GM04503 (cell line): Measurements from ENCODE around the gene HID1.
"Not testable (repeated sequence)": the region's sequence is repeated elsewhere in the genome, so short reads cannot be mapped to it uniquely, and the experiment has no call there.

Experiments
- DNase-seq: peaks from one replicate; pipeline ENCODE4 v3.0.0-alpha.2; 2012; ENCODE audit warnings: low read depth

Gene HID1

DNA sequence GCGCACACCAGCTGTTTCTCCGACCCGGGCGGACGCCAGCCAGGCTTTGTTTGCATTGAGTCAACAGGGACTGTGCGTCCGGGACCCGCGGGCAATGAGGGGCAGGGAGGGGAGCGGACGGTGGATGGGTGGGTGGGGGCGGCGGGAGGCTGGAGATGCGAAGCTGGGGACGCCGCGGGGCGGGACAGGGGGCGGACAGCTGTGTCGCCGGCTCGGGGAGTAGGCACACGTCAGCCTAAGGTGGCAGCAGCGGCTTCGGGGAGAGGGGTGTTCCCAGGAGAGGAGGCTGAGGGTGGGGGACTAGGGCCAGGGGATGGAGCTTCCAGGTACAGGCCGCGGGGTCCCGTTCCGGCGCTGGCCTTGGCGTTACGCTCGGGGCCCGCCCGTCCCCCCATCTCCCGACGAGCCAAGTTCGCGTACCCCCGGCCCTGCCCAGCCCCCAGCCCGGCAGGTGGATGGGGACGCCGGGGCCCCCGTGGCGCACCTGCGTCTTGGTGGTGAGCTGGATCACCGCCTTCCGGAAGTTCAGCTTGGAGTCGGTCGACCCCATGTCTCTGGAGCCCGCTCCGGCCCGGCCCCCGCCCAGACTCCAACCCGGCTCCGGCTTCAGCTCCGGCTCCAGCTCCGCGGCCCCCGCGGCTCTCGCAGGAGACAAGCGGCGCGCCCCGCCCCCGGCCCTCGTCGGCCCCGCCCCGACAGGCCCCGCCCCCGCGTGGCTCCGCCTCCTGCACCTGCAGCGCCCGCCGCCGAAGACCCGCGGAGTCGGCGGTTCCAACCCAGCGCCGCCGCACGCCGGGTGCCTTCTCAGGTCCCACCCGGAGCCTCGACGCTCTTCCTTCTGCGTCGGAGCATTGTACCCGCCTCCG lies at the start of gene HID1:
TSS of gene HID1 (minus strand) at position 653 of the 866 bp plus-strand sequence. CDS start at position 550, 103 bp downstream.
- no peak for DNase-seq

DNA sequence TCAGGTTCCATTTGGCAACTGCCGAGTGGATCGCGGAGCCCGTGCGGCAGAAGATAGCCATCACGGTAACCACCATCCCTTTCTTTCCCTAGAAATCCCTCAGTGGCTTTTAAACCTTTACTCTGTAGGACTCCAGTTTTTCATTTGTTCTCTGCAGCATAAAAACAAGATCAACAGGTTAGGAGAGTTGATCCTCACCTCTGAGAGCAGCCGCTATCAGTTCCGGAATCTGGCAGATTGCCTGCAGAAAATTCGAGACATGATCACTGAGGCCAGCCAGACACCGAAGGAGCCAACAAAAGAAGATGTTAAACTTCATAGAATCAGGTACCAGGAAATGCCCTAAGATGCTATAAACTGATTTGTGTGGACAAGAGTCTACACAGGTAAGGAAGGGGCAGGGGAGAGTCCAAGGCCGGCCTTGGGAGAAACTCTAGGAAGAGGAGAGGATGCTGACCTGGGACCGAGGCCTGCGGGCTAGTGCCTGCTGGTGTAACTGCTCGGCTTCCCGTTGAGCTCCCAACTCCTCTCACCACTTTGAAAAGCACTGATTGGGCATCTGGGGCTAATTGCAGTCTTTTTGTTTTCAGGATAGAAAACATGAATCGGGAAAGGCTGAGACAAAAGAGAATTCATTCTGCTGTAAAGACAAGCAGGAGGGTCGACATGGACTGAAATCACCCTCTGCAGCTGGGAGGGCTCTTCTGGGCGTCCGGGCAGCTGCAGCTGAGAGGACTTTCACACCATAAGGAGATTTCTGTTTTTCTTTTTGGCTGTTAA lies 48.0 kb upstream of the HID1 start:
- DNase-seq = no peak

DNA sequence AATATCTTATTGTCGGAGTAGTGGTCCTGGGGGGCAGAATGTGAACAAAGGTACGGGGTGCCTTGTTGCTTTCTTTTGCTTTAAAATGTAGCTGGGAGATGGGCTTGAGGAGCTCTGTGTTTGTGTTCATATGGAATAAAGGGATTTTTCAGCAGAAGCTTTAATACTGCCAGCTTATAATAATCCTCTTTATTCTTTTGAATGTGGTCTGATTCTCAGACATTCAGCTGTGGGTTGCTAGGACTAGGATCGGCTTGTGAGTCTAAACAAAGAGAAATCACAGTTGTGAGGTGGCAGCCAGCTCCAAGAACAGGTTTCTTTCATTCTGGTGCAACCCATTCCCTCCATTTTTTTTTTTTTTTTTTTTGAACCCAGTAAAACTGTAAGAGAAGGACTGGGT lies 47.2 kb upstream of the HID1 start:
- no peak for DNase-seq

GRCh38 chr17:75019146-75019545 lies 46.6 kb upstream of the HID1 start:
- DNase-seq = no peak

- DNase-seq = no peak
Measured at GRCh38 chr17:75013092-75013559, 40.6 kb upstream of the HID1 start.

DNA sequence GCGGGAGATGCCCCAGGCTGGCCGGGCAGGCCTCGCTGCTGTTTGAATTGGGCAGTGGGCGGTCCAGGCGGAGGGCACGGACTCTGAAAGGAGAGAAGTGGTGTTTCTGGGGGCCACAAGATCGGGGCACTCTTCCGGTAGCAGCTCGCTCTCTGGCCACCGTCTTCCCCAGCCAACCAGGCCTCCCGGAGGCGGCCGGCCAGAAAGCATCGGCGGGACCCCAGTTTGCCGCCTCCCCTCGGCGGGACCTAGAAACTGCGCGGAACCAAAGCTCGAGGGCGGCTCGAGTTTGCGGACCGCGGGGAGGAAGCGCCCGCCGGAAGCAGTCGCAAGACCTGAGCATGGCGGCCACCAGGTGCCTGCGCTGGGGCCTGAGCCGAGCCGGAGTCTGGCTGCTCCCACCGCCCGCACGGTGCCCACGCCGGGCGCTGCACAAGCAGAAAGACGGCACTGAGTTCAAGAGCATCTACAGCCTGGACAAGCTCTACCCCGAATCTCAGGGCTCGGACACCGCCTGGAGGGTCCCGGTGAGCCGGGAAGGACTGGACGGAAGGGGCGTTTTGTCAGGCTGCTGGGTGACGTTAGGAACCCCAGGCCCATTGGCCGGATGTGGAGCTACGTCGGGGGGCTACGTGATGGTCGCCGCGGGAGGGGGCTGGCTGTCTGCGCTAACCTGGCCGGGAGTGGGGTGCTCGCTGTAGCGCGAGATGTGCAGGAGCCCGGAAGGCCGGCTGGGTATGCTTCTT lies 40.0 kb upstream of the HID1 start, which contains the start of gene MRPL58:
TSS of gene MRPL58 (plus strand) at position 325 of the 746 bp plus-strand sequence. CDS start at position 342, 17 bp downstream.
- no peak for DNase-seq

DNA sequence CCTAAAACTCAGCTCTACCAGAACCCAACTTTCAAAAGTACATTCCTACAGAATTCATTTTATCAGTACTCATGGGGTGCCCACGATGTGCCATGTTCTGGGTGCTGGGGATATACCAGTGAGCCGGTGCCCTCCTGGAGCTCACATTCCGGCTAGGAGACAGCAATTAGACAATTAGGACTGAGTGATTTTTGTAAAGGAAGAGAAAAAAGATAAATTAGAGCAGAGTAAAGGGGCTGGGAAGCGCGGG lies 39.5 kb upstream of the HID1 start:
- no peak for DNase-seq

GRCh38 chr17:75011401-75012095 lies 39.0 kb upstream of the HID1 start:
- DNase-seq = no peak

- DNase-seq = no peak
Measured at GRCh38 chr17:75010683-75011400, 38.3 kb upstream of the HID1 start.

GRCh38 chr17:75009139-75009724 lies 36.7 kb upstream of the HID1 start:
- no peak for DNase-seq

- no peak for DNase-seq
Measured at GRCh38 chr17:75008373-75008772, 35.8 kb upstream of the HID1 start.

DNA sequence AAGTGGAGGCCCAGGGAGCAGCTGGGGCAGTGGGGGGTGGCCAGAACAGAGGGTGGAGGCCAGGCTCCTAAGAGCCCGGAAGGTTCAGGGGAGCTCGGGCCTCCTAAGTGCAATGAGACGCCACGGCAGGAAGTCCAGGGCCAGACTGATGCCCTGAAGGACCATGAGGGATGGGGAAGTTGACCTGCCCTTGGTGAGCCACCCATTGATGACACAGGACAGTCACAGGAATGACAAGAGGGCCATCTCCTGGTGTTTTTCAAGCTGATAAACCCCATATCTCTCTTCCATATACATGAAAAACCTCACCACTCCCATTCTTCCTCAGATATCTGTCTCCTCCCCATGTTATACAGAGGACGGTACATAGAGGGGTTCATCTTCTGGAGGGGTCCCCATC lies 34.1 kb upstream of the HID1 start:
- no peak for DNase-seq

GRCh38 chr17:75006084-75006483 lies 33.5 kb upstream of the HID1 start:
- DNase-seq = not testable (repeated sequence)

DNA sequence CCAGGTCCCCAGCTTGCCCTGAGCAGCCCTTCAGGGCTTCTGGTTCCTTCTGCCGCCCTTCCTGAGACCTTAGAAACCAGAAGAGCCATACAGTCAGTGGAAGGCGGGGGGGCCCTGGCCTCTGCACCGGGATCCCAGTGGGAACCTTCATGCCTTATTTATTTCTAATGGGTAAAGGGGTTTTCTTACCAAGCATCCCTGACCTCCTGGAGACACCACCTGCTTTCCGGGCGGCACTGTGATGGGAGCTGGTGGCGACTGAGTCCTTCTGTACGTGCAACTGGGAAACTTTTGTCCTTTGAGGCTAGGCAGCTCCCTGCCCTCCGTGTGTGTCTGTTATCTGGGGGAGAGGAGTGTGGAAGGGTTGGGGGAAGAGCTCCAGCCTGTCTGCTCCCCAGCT lies 32.7 kb upstream of the HID1 start:
- no peak for DNase-seq

DNA sequence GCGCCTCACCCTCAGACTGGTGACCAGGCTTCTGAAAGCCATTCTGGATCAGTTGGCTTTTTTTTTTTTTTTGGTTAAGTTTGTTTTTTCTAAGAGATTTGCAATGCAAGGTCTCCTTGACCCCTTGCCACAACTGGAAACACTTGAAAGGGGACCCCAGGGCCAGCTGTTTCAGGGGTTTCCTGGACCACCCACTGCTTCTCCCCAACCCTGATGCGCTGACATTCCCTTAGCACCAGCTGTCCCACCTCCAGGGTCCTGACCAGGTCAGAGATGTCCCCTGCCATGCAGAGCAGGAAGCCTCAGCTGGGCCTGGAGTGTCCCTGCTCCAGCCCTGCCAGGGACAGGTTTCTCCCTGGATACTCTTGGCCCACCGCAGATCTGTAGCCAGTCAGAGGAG lies 31.8 kb upstream of the HID1 start:
- no peak for DNase-seq

DNA sequence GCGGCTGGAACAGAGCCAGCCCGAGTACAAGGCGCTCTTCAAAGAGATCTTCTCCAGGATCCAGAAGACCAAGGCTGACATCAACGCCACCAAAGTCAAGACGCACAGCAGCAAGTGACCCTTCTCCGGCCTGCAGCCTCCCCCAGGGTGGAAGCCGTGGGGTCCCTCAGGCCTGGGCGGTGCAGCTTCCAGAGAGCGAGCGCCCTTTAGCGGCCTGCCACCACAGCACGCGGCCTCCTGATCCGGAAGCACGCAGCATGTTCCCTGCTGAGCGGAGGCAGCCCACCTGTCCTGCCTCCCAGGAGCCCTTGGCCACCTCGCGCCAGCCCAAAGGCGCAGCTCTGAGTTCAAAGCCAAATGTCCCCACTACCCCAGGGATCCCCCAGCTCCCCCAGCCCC lies 31.4 kb upstream of the HID1 start:
- DNase-seq = no peak

- DNase-seq = no peak
Measured at GRCh38 chr17:75003070-75003956, 30.8 kb upstream of the HID1 start.

DNA sequence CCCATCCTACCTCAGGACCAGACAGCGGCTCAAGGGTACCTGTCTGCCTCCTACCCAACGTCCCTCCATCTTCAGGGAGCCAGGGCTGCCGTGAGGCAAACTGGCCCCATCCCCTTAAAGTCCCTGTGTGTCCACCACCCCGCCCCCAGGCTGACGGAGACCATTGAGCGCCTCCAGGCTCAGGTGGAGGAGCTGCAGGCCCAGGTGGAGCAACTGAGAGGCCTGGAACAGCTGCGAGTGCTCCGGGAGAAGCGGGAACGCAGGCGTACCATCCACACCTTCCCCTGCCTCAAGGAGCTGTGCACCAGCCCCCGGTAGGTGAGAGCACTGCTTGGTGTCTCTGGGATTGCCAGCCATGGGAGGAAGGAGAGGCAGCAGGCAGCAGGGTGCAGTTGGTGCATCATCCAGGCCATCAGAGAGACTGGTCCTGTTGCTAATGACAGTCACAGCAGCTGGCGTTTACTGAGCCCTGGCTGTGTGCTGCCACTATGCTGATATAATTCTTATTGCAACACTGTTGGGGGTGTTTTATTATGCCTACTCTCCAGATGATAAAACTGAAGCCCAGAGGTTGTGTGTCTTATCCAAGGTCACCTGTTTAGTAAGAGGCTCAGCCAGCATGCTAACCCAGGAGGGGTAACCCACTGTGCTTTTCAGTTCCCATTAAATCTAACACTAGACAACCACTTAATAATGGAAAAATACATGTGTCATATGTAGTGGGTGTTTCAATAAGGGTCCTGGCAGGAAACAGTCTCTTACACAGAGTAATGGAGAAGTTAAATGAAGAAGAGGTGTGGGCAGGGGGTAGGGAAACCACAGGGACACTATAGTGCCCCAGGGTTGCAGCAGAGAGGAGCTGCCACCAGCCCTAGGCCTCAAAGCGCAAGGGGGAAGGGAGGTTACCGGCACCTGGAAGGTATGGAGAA lies 29.6 kb upstream of the HID1 start:
- no peak for DNase-seq

GRCh38 chr17:74999523-74999922 lies 27.0 kb upstream of the HID1 start:
- no peak for DNase-seq
